Esophagus muscularis mucosa (tissue), 3 donors: Measurements from ENCODE around the gene CAAP1.
"Not testable (repeated sequence)": the region's sequence is repeated elsewhere in the genome, so short reads cannot be mapped to it uniquely, and the experiment has no call there.

Experiments
- POLR2A ChIP-seq: fragments of 450-650 bp; IDR thresholded peaks from one replicate; pipeline ENCODE4 v1.6.1; 2017; ENCODE audit warnings: antibody characterized with exemption, moderate library complexity, mild to moderate bottlenecking, low read depth
- TF ChIP-seq, protein P1 (sequence below), 3 experiments: fragments of 200-600 bp in 2 of 3; fragments of 450-650 bp in 1 of 3; sonication (generic) in 2 of 3; IDR thresholded peaks; one replicate each; pipeline ENCODE4 v1.5.1; 2017 to 2019; ENCODE audit warnings: antibody characterized with exemption in 3 of 3, mild to moderate bottlenecking in 2 of 3, moderate library complexity in 1 of 3

DNA sequence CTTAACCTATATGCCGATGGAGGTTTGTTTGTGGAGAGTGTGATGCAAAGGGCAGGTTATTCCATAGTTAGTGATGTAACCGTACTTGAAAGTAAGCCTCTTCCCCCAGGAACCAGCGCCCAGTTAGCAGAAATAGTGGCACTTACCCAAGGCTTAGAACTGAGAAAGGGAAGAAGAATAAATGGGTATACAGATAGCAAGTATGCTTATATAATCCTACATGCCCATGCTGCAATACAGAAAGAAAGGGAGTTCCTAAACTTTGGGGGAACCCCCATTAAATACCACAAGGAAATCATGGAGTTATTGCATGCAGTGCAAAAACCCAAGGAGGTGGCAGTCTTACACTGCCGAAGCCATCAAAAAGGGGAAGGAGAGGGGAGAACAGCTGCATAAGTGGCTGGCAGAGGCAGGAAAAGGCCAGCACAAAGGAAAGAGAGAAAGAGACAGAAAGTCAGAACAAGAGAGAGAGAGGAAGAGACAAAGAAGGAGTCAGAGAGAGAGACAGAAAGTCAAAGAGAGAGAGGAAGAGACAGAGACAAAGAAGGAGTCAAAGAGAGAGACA lies 64.1 kb downstream of the CAAP1 start:
- TF ChIP-seq, protein P1, sequence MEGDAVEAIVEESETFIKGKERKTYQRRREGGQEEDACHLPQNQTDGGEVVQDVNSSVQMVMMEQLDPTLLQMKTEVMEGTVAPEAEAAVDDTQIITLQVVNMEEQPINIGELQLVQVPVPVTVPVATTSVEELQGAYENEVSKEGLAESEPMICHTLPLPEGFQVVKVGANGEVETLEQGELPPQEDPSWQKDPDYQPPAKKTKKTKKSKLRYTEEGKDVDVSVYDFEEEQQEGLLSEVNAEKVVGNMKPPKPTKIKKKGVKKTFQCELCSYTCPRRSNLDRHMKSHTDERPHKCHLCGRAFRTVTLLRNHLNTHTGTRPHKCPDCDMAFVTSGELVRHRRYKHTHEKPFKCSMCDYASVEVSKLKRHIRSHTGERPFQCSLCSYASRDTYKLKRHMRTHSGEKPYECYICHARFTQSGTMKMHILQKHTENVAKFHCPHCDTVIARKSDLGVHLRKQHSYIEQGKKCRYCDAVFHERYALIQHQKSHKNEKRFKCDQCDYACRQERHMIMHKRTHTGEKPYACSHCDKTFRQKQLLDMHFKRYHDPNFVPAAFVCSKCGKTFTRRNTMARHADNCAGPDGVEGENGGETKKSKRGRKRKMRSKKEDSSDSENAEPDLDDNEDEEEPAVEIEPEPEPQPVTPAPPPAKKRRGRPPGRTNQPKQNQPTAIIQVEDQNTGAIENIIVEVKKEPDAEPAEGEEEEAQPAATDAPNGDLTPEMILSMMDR (IDR thresholded peaks at IDR 0.05) = not testable (repeated sequence)
- TF ChIP-seq POLR2A = not testable (repeated sequence)
